H9 (cell line): ENCODE data around the gene KRT3. TPM values are rescaled to one million over a fixed set of nuclear protein-coding genes. Genes with fewer than 3 reads are reported as not detected.

Experiments
- DNase-seq: peaks from one replicate; pipeline ENCODE4 v3.0.0-alpha.2; 2017
- H2AFZ ChIP-seq: one replicate; pipeline ENCODE4 v1.6.1; 2013; ENCODE audit warnings: mild to moderate bottlenecking, low read length, control low read depth, moderate library complexity
- H2AK5ac ChIP-seq: 2 replicates; pipeline ENCODE4 v1.6.1; 2013; ENCODE audit warnings: low read length, control low read depth, mixed read lengths; ENCODE audit not compliant: insufficient read length
- H2BK120ac ChIP-seq: one replicate; pipeline ENCODE4 v1.6.1; 2013; ENCODE audit warnings: low read depth, mild to moderate bottlenecking, low read length, control low read depth, inconsistent platforms; ENCODE audit not compliant: poor library complexity, severe bottlenecking
- H2BK12ac ChIP-seq: 2 replicates; pipeline ENCODE4 v1.6.1; 2013; ENCODE audit warnings: low read length, control low read depth, mixed read lengths, low read depth; ENCODE audit not compliant: insufficient read length
- H2BK15ac ChIP-seq: 2 replicates; pipeline ENCODE4 v1.6.1; 2013; ENCODE audit warnings: low read depth, low read length, control low read depth
- H2BK20ac ChIP-seq: one replicate; pipeline ENCODE4 v1.6.1; 2013; ENCODE audit warnings: low read depth, mild to moderate bottlenecking, low read length, control low read depth, inconsistent platforms; ENCODE audit not compliant: poor library complexity, severe bottlenecking
- H2BK5ac ChIP-seq: 2 replicates; pipeline ENCODE4 v1.6.1; 2013; ENCODE audit warnings: low read length, control low read depth, mixed read lengths; ENCODE audit not compliant: insufficient read length
- H3K14ac ChIP-seq: 2 replicates; pipeline ENCODE4 v1.6.1; 2013; ENCODE audit warnings: low read length, control low read depth; ENCODE audit not compliant: insufficient read depth
- H3K18ac ChIP-seq: 2 replicates; pipeline ENCODE4 v1.6.1; 2013; ENCODE audit warnings: low read depth, mild to moderate bottlenecking, mixed read lengths, low read length, control low read depth; ENCODE audit not compliant: insufficient read length
- H3K23ac ChIP-seq: 2 replicates; pipeline ENCODE4 v1.6.1; 2013; ENCODE audit warnings: low read length, control low read depth, mixed read lengths, low read depth; ENCODE audit not compliant: insufficient read length
- H3K23me2 ChIP-seq: 2 replicates; pipeline ENCODE4 v1.6.1; 2013; ENCODE audit warnings: low read depth, mild to moderate bottlenecking, mixed read lengths, low read length, control low read depth; ENCODE audit not compliant: insufficient read length, poor library complexity, severe bottlenecking
- H3K27ac ChIP-seq: 2 replicates; pipeline ENCODE4 v1.5.1; 2013; ENCODE audit warnings: low read length, control low read depth, mixed read lengths, low read depth; ENCODE audit not compliant: insufficient read length
- H3K27me3 ChIP-seq: 2 replicates; pipeline ENCODE4 v1.6.1; 2013; ENCODE audit warnings: low read length, control low read depth, inconsistent platforms; ENCODE audit not compliant: insufficient read depth
- H3K4ac ChIP-seq: 2 replicates; pipeline ENCODE4 v1.6.1; 2013; ENCODE audit warnings: low read depth, mild to moderate bottlenecking, control low read depth, inconsistent platforms, low read length, moderate library complexity
- H3K4me1 ChIP-seq: 2 replicates; pipeline ENCODE4 v1.6.1; 2013; ENCODE audit warnings: low read length, control low read depth, inconsistent platforms; ENCODE audit not compliant: insufficient read depth
- H3K4me2 ChIP-seq: 2 replicates; pipeline ENCODE4 v1.6.1; 2013; ENCODE audit warnings: low read length, control low read depth, mixed read lengths; ENCODE audit not compliant: insufficient read length, insufficient read depth
- H3K56ac ChIP-seq: 2 replicates; pipeline ENCODE4 v1.6.1; 2013; ENCODE audit warnings: low read depth, mild to moderate bottlenecking, mixed read lengths, low read length, control low read depth; ENCODE audit not compliant: insufficient read length
- H3K79me1 ChIP-seq: 2 replicates; pipeline ENCODE4 v1.6.1; 2013; ENCODE audit warnings: low read depth, mild to moderate bottlenecking, moderate library complexity, low read length, control low read depth, inconsistent platforms; ENCODE audit not compliant: insufficient read depth, poor library complexity, severe bottlenecking
- H3K79me2 ChIP-seq: 2 replicates; pipeline ENCODE4 v1.6.1; 2013; ENCODE audit warnings: low read length, control low read depth, inconsistent platforms; ENCODE audit not compliant: insufficient read depth
- H3K9ac ChIP-seq: 2 replicates; pipeline ENCODE4 v1.6.1; 2013; ENCODE audit warnings: low read length, control low read depth, mixed read lengths; ENCODE audit not compliant: insufficient read length; ENCODE audit errors: extremely low read depth
- H3K9me3 ChIP-seq: one replicate; pipeline ENCODE4 v1.6.1; 2013; ENCODE audit warnings: low read depth, low read length, inconsistent platforms; ENCODE audit not compliant: control insufficient read depth
- H3T11ph ChIP-seq: one replicate; pipeline ENCODE4 v1.6.1; 2013; ENCODE audit warnings: mild to moderate bottlenecking, low read length, control low read depth, inconsistent platforms
- H4K20me1 ChIP-seq: one replicate; pipeline ENCODE4 v1.6.1; 2013; ENCODE audit not compliant: control insufficient read depth, insufficient read length, insufficient read depth
- H4K5ac ChIP-seq: 2 replicates; pipeline ENCODE4 v1.6.1; 2013; ENCODE audit warnings: low read depth, mild to moderate bottlenecking, mixed read lengths, low read length, control low read depth; ENCODE audit not compliant: insufficient read length
- H4K8ac ChIP-seq: replicated peaks from 2 replicates; pipeline ENCODE4 v1.6.1; 2013; ENCODE audit warnings: low read length, control low read depth, mixed read lengths, low read depth; ENCODE audit not compliant: insufficient read length
- H4K91ac ChIP-seq: 2 replicates; pipeline ENCODE4 v1.6.1; 2013; ENCODE audit warnings: low read depth, mild to moderate bottlenecking, moderate library complexity, mixed read lengths, low read length, control low read depth; ENCODE audit not compliant: insufficient read length
- H3K27ac Mint-ChIP-seq, 3 experiments: 2 replicates in 2 of 3; 3 replicates in 1 of 3; pipeline ENCODE4 v1.8.0; 2020 to 2021; ENCODE audit warnings: mixed read lengths in 3 of 3, mild to moderate bottlenecking in 1 of 3, moderate library complexity in 1 of 3
- H3K27me3 Mint-ChIP-seq: 2 replicates; pipeline ENCODE4 v1.8.0; 2021; ENCODE audit warnings: low read depth, mild to moderate bottlenecking, moderate library complexity, mixed read lengths
- H3K36me3 Mint-ChIP-seq, 3 experiments: 2 replicates in 2 of 3; 3 replicates in 1 of 3; pipeline ENCODE4 v1.8.0; 2020 to 2021; ENCODE audit warnings: low read depth in 3 of 3, mixed read lengths in 3 of 3; ENCODE audit not compliant: insufficient read depth in 1 of 3
- H3K4me1 Mint-ChIP-seq, 2 experiments: 2 replicates each; pipeline ENCODE4 v1.8.0; 2020; ENCODE audit warnings: mixed read lengths in 2 of 2
- H3K4me3 Mint-ChIP-seq, 2 experiments: 2 replicates in 1 of 2; 3 replicates in 1 of 2; pipeline ENCODE4 v1.8.0; 2020 to 2021; ENCODE audit warnings: mild to moderate bottlenecking in 2 of 2, mixed read lengths in 2 of 2, moderate library complexity in 1 of 2
- H3K9me3 Mint-ChIP-seq, 2 experiments: 2 replicates in 1 of 2; 3 replicates in 1 of 2; pipeline ENCODE4 v1.8.0; 2020; ENCODE audit warnings: mild to moderate bottlenecking in 2 of 2, mixed read lengths in 2 of 2, moderate library complexity in 1 of 2
- CTCF ChIP-seq: fragments of 200-600 bp; sonication (generic); conservative IDR thresholded peaks from 3 replicates; pipeline ENCODE4 v1.8.0; 2021; ENCODE audit warnings: antibody characterized with exemption, mild to moderate bottlenecking
- WGBS: extraction: QIAGEN DNeasy Blood & Tissue Kit; methylation state at CpG from one replicate; pipeline ENCODE4 v1.1.7; 2013; ENCODE audit warnings: missing lambda C conversion rate, low lambda C conversion rate, mixed read lengths; ENCODE audit not compliant: insufficient read length; ENCODE audit errors: extremely low coverage; 5-methylcytosine and 5-hydroxymethylcytosine counted together
- total RNA-seq: library from RNA; stranded (reverse); gene quantifications from 2 replicates; pipeline ENCODE4 v1.2.1, GENCODE V29; 2021

Gene KRT3
- total RNA-seq, 1 experiment from 2014 or later: not detected

- H2BK12ac ChIP-seq: no peak overlapping the region
- no peak overlapping the region for H3T11ph ChIP-seq
- no peaks in the 10 kb centered on the region for H3K79me1 ChIP-seq
- Mint-ChIP-seq H3K9me3 (peaks cover 17 to 27% of the 10 kb centered on the region in 2 experiments), H3K27ac (no peak overlapping the region), H3K27me3 (peaks cover 15% of the 10 kb centered on the region), H3K4me1 (no peaks in the 10 kb centered on the region), H3K36me3 (peaks cover 0 to 3% (median 0%) of the 10 kb centered on the region in 3 experiments; a peak in 1 of 7 replicates), H3K4me3 (no peak overlapping the region)
- no peak overlapping the region for H3K9ac ChIP-seq
- H2BK5ac ChIP-seq: no peak overlapping the region
- H3K9me3 ChIP-seq: no peaks in the 10 kb centered on the region
- H3K79me2 ChIP-seq: no peaks in the 10 kb centered on the region
- H3K56ac ChIP-seq: no peak overlapping the region
- H3K4me1 ChIP-seq: no peaks in the 10 kb centered on the region
- H4K20me1 ChIP-seq: no peaks in the 10 kb centered on the region
- H3K27me3 ChIP-seq: no peaks in the 10 kb centered on the region
- H3K18ac ChIP-seq: no peak overlapping the region
- no peak overlapping the region for H2BK20ac ChIP-seq
- H2BK120ac ChIP-seq: no peak overlapping the region
- H2AK5ac ChIP-seq: no peak overlapping the region
- no peak overlapping the region for H4K8ac ChIP-seq
- H4K5ac ChIP-seq: no peak overlapping the region
- no peaks in the 10 kb centered on the region for H3K23me2 ChIP-seq
- no peak overlapping the region for H3K4me2 ChIP-seq
- H2AFZ ChIP-seq: no peak overlapping the region
- H3K14ac ChIP-seq: no peak overlapping the region
- DNase-seq: no peak
- no peak overlapping the region for H3K27ac ChIP-seq
- WGBS: no CpG with 5 or more reads among the region's 1 CpG
- no peak overlapping the region for H2BK15ac ChIP-seq
- no peak overlapping the region for H3K23ac ChIP-seq
- H4K91ac ChIP-seq: no peak overlapping the region
- no peak for TF ChIP-seq CTCF
- H3K4ac ChIP-seq: no peak overlapping the region
Measured at GRCh38 chr12:52757449-52758176, 38.3 kb downstream of the KRT3 start.
